ENCODE measurements around the gene CCDC85C.
"Not testable (repeated sequence)": the region's sequence is repeated elsewhere in the genome, so short reads cannot be mapped to it uniquely, and the experiment has no call there.

The CCDC85C gene

DNA sequence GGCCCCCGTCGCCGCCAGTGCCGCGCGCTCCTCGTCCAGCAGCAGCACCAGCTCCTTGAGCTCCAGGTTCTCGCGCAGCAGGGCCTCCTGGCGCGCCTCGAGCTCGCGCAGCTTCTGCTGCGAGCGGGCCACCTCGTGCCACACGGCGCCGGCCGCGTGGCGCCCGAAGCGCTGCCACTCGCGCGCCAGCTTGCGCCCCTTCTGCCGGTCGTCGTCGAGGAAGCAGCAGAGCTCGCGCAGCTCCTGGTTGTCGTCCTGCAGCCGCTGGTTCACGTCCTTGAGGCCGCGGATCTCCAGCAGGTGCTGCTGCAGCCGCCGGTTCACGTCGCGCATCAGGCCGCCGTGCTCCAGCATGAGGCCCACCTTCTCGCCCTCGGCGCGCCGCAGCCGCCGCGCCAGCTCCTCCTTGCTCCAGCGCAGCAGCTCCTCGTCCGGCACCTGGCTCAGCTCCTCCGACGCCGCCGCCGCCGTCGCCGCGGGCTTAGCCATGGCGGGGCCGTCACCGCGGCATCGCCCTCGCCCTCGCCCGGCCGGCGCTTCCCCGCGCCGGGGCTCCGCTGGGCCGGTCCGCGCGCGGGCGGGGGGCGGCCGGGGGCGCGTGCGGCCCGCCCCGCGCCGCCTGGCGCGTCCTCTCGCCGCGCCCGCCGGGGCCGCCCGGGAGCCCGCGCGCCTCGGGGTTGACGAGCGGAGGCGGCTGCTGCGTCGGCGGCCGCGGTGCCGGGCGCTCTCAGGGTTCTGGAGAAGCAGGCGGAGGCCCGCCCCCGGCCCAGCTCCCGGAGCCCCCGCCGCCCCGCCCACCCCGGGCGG, at the start of gene CCDC85C:
Gene CCDC85C (minus strand): TSS at position 737 of the 807 bp plus-strand sequence. CDS start 248 bp downstream, at position 489.
- DNase-seq: no peak

DNA sequence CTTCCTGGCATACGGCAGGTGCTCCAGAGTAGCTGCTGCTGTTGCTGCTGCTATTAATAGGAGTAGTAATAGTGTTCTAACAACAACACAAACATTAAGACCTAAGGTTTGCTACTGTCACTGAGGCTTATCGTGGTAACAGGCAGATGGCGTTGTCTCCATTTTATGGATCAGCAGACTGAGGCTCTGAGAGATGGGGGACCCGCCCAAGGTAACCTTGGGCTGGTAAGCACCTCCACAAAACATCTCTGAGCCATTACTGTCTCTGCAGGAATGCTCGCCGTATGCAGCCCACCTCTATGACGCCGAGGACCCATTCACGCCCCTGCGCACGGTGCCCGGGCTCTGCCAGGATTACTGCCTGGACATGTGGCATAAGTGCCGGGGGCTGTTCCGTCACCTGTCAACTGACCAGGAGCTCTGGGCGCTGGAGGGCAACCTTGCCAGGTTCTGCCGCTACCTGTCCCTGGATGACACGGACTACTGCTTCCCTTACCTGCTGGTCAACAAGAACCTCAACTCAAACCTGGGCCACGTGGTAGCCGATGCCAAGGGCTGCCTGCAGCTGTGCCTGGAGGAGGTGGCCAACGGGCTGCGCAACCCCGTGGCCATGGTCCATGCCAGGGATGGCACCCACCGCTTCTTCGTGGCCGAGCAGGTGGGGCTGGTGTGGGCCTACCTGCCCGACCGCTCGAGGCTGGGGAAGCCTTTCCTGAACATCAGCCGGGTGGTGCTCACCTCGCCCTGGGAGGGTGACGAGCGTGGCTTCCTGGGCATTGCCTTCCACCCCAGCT, 48.1 kb upstream of the CCDC85C start:
- DNase-seq: no peak

DNA sequence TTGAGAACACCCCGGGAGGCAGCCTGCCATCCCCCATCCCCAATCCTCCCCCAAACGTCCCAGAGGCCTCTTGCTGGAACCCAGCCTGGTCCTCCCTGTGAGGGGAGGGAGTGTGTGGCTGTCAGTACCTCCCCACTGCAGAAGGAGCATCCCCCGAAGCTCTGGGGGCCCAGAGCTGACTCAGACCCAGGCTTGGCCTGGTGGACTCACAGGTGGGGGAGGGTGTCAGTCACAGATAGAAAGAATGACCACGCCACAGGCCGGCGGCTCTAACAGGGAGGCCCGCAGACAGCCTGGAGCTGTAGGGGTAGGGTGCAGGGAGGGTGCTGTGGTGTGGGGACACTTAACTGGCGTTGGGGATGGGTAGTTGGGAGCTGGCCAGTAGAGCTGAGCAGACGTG, 46.2 kb upstream of the CCDC85C start:
- DNase-seq: no peak

DNA sequence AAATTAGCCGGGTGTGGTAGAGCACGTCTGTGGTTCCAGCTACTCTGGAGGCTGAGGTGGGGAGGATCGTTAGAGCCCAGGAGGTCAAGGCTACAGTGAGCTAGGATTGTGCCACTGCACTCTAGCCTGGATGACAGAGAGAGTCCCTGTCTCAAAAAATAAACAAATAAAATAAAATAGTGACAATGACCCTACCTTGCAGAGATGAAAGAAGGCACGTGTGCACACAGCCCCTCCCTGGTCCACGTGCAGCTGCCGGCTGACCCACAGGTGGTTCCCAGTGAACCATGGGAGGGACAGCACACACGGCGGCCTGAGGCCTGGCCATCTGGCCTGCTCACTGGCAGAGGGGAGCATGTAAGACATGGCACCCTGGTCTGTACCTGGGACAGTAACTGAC, 45.6 kb upstream of the CCDC85C start:
- DNase-seq: no peak

DNA sequence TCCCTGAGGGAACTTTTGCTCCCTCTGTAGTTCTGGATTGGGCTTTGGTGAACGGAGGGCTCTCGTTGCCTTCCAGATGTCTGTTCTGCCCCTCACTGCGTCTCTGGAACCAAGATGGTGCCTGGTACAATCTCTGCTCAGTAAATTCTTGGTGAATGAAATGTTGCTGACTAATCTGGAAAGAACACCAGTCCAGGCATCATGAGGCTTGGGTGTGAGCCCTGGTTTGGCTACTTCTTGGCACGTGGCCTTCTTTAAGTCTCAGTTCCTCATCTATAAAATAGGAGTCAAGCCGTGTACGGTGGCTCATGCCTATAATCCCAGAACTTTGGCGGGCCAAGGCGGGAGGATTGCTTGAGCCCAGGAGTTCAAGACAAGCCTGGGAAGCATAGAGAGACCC, 45.2 kb upstream of the CCDC85C start:
- no peak for DNase-seq

DNA sequence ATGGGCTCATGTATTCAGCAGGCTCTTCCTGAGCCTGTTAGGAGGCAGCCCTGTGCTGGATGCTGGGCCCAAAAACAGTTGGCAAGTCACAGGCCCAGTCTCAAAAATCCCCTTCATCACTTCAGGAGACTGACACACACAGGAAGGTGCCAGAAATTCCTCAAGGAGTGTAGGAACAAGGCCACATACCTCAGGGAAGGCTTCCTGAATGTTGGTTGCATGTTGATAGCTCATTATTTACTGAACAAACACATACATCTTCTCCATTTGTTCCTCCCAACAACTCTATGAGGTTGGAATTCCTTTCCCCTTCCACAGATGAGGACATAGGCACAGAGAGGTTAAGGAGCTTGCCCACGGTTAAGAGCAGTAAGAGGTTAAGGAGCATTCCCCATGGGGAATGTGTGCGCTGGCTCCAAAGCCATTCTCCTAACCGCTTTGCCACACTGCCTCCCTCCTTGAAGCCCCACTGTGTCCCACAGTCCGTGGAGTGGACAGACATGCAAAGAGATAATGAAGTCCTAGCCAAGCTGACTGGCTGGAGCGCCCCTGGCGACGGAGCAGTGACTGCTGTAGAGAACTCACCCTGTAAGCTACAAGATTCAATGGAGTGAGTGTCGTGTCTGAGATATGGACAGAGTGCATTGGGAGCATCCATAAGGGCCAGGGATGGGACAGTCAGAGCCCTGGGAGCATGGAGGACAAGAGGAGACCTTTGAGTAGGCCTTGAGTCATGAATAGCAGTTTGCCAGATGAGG, 44.2 kb upstream of the CCDC85C start:
- DNase-seq: no peak

DNA sequence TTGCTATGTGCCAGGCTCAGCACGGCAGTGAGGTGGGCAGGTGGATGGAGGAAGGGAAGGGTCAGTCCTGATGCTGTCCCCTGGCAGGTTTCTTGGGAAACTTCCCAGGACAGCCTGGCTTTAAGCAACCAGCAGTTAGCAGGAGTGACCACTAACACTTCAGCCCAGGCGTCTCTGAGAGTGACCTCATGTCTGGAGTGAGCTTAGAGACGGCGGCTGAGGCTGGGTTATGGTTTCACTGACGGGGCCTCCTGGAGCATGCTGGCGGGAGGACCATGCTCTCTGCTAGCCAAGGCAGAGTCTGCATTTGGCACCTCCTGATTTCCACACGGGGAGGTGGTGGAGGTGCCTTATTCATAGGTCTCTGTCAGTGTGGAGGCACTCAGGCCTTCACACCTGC, 43.4 kb upstream of the CCDC85C start:
- DNase-seq: no peak

DNA sequence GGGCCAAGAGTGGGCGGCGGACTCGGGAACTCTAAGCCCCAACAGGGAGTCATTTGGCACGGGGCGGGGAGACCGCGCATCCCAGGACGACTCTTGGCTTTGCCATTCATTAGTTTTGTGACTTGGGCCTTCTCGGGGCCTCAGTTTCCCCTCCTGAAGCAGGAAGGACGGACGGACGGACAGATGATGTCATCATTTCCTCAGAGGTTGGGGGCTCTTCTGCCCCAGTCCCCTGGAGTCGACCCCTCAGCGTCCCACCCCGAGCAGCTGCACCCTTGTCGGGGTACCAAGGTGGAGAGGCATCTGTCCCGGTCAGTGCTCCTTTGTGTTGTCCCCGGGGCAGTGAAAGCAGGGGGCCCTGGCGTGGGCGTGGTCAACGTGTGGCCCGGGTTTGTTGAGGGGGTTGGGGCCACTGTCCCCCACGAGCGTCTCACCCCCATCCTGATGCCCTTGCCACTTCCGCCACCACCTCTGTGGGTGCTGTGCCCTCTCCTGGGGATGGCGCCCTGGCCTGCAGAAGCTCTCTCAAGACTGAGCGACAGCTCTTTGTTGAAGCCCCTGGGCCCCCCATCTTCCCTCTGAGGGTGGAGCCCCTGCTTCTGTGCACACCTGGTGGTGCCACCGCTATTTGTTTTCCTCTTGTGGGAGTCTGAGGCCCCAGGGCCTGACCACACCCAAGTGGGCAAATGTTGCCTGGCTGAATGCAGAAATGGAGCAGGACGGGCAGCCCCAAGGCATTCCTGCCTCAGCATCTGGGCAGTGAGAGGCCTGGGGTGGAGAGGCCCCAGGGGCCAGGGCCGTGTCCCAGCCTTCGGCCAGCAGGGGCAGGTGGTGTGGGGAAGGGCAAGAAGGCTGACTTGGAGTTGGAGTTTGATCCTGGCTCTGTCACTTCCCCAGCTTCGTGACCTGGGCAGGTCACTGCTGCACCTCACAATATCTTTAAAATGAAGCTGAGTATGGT, 41.8 kb upstream of the CCDC85C start:
- no peak for DNase-seq

DNA sequence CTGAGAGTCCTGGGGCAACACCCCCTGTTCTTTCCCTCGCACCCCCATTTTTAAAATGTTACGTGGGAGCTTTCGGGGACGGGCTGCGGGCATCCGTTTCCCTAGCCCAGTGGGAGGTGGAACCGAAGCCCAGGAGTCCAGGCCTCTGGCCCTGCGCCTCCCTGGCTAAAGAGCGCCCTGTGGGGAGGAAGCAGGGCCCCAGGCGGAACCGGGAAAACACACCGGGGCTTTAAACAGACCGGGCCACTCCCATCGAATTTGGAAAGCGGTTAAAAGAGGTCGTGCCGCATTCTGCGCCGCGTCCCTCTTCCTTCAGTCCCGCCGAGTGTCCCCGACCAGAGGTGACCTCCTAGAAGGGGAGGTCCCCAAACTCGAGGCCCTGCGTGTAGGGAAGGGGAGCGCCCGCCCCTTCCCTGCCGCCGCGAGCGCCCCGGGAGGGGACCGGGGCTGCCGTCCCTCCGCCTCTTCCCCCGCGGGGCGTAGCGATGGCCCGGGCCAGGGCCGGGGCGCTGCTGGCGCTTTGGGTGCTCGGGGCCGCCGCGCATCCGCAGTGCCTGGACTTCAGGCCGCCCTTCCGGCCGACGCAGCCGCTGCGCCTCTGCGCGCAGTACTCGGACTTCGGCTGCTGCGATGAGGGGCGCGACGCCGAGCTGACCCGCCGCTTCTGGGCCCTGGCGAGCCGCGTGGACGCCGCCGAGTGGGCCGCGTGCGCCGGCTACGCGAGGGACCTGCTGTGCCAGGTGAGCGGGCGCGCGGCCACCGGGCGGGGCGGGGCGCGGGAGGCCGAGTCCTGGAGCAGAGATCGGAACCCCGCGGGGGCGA, 40.9 kb upstream of the CCDC85C start, which contains the start of gene HHIPL1:
Gene HHIPL1 (plus strand): TSS at position 407 of the 822 bp plus-strand sequence. CDS start 79 bp downstream, at position 486.
- DNase-seq: no peak

DNA sequence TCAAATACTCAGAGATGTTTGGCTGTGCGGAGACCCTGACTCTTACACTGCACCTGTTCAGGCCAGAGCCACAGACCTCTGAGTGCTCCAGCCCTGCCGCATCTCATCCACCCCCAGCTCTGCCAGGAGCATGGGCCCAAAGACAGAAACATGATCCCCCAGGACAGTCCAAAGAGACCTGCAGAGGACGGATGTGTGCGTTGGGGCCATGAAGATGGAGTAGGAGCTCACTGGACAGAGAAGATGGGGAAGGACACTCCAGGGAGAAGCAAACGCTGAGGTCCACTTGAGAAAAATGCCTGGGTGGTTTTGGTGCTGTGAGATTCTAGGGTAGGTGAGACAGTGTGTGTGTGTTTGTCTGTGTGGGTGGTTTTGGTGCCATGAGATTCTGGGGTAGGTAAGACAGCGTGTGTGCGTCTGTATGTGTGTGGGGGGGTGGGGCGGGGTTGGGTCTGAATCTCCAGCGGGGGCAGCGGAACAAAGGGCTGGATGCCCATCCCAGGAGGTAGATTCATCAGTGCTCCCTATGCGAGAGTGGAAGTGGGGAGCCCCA, 40.1 kb upstream of the CCDC85C start:
- no peak for DNase-seq

DNA sequence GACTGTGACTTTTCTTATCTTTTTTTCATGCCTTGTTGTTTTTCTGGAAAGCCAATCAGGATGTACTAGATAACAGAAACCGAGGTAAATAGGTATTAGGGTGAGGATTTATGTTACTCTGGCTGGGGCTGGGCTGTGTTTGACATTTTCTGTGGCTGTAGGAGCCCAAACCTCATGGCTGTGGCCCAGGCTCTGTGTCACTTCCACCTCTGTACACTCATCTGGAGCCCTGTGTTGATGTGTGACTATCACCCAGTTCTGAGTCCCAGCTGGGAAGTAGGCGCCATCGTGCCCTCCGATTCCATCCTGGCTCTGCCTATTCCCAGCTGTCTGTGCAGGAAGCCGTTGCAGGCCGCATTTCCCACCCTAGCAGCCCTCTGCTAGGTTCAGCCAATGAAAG, 39.3 kb upstream of the CCDC85C start:
- no peak for DNase-seq

DNA sequence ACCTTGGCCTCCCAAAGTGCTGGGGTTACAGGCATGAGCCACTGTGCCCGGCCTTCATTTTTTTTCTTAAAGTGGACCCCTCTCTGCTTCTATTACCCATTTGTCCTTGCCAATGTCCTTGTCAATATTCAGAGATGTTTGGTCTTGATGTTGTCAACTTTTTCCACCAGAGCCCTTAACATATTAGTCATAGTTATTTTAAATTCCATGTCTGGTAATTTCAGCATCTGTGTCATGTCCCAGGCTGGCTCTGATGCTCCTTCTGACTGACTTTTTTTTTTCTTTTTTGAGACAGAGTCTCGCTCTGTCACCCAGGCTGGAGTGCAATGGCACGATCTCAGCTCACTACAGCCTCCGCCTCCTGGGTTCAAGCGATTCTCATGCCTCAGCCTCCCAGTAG, 38.8 kb upstream of the CCDC85C start:
- not testable (repeated sequence) for DNase-seq

DNA sequence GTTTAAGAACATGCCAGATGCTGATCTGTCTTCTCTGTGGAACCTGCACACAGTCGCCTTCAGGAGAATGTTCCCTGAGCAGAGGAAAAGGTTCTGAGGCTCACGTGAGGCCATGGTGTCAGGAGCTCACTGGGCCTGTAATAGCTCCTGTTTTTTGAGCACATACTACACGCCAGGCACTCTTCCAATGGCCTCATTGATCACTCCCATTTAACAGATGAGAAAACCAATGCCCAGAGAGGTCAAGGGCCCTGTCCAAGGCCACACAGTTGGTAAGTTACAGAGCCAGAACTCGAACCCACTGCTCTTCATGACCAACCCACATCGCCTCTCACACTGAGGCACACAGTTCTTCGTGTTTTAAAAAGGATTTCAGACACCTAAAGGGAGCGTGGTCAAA, 33.6 kb upstream of the CCDC85C start:
- no peak for DNase-seq

DNA sequence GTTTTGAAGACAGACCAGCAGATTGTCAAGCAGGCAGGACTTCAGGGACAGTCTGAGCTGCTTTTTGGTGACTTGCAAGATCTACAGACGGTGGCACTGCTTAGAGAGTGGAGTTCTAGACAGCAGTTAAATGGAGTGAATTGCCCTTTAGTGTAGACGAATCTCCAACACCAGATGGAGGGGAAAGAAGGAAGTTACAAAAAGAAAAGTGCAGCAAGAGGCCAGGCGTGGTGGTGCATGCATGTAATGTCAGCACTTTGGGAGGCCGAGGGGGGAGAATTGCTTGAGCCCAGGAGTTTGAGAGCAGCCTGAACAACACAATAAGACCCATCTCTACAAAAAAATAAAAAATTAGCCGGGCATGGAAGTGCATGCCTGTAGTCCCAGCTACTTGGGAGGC, 32.5 kb upstream of the CCDC85C start:
- no peak for DNase-seq

DNA sequence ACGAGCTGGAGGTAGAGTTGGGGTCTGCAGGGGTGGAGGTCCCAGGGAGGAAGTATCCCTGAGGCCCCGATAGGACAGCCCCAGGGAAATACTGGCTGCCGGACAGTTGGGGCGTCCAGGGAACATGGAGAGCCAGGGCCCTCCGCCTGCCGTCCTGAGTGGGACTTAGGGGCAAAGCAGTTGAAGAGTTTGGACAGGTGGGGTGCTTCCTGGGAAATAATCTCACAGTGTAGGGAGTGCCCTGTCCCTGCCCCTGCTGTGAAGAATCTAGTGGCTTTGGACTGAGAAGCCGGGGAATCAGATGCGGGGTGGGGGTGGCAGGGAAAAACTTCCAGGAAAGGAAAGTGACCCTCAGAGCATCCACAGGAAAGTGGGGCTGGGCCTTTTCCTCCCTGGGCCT, 31.1 kb upstream of the CCDC85C start:
- DNase-seq: no peak

DNA sequence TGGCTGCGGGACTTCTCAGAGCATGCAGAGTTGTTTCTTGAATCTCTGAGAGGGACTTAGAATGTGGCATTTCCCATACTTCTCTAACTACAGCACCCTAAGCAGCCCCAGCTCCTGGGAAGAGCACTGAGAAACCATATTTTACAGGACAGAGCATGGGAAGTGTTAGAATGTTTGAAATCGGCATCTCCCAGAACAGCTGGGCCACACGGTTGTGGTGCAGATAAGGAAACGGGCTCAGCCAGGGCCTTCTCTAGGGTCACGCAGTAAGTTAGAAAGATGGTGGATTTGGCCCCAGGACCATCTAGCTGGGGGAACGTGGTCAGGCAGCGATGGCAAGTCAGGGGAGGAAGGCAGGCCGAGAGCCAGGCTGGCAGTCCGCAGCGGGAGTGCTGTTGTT, 30.4 kb upstream of the CCDC85C start:
- DNase-seq: no peak

DNA sequence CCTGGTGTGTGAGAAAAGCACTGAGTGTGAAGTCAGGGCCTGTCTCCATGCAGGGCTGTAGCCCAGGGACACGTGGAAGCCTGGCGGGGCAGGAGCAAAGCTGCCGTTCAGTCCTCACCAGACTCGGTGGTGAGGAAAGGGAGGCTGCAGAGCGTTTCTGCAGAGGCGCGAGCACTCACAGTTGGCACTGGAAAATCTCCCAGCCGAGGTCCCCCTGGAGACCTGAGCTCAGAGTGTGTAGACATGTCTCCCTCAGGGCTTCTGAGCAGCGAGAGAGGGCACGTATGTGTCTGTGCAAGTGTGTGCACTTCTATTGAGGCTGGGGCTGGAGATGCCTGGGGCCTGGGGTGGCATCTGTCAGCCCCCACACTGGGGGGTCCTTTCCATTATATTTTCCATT, 29.9 kb upstream of the CCDC85C start:
- DNase-seq: no peak

DNA sequence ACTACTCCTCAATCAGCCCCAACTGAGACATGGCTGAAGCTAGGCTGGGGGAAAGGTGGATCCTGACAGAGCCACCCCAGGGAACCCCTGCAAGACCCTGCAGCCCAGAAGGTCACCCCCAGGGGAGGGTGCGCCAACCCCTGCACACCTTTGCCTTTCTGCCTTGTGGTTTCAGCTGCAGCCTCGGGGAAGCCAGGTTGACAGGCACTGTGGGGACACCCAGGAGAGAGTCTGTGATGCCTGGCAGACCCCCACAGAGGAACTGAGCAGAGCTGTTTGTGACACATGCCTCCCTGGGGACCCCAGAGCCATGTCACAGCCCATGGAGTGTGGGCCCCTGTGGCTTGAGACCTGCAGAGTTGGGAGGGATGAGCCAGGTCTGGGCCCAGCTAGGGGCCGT, 29.1 kb upstream of the CCDC85C start:
- DNase-seq: no peak

DNA sequence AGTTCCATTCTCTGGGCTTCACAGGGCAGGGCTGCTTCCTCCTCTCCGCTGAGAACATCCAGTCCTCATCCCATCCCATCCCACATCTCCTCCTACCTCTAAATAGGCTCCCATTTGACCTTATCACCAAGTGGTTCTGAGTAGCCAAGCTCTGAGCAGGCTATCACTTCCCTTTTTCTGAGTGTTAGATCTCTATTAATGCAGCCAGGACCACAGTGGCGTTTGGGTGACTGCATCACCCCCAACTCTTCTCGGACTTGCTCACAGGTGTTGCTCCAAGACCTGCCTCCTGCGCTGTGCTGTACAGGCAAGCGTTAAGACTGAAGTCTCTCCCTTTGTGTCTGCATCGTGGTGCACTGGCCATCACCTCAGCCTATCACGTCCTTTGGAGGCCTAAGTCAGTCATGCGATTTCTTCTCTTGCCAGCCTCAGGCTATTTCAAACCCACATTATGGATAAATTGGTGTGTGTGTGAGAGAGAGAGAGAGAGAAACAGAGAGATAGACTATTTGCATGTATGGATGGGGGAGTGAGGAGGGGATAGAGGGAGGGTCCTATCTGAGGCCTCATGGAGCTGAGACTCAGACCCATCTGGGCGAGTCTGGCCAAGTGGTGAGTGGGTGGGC, 28.5 kb upstream of the CCDC85C start:
- DNase-seq: no peak

DNA sequence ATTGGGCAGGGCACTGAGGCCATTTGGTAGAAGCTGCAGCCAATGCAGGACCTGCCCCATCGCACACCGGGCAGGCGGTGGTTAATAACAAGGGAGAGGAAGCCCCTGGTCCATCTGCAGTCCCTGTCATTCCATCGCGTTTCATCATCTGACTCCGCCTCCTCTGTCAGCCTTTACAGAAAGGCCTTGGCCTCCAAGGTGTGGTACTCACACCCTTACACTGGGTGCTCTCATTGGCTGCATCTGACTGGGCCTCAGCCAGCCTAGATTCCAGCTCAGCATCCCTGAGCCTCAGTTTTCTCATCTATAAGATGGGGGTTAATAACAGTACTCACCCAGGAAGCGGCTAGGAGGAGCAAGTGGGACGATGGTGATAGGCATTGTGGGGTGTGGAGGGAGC, 26.2 kb upstream of the CCDC85C start:
- DNase-seq: no peak

Data from GOT3 (cell line).